ENCODE data around the gene CALML6.
A peak's percentile ranks its signal among the peaks of the same experiment; 100 is the strongest.

CALML6 gene

DNA sequence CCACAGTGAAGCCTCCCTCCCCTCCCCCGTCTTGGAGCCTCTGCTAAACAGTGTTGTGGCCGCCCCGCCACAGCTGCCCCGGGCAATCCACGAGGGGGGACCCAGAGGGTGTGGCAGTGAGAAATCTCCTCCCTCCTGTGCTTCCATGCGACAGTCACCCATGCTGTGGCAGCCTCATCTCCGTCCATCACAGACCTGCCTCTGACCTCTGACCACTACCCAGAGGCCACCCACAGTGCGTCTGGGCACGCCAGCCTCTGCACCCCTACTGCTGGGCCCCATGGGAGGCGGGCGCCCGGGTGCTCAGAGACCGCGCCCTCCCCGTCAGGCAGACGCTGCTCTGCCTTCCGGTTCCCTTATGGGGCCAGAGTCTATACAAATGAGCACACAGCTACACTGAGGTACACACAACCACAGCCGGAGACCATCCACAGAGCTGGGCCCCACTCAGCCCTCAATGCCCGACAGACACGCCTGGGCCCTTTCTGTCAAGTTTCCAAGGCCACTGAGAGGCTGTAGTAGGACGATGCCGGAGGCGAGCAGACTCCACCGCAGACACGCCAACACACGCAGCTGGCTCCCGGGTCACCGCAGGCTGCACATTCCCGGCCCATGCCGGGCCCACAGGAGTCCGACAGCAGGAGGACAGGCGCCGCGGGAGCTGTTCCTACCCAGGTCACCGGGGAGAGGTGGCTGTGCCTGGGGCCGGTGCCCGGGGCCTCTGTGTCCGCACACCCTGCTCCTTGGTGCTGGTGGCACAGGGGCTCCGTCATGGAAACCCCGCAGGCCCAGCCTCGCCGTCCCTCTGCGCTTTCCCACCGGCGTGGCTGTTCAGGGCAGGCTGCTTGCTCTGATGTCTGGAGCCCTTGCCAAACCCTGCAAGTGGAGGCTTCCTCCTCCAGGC is 27.9 kb downstream of the CALML6 start:
- no peak for DNase-seq (ENCODE audit: low read depth)

DNA sequence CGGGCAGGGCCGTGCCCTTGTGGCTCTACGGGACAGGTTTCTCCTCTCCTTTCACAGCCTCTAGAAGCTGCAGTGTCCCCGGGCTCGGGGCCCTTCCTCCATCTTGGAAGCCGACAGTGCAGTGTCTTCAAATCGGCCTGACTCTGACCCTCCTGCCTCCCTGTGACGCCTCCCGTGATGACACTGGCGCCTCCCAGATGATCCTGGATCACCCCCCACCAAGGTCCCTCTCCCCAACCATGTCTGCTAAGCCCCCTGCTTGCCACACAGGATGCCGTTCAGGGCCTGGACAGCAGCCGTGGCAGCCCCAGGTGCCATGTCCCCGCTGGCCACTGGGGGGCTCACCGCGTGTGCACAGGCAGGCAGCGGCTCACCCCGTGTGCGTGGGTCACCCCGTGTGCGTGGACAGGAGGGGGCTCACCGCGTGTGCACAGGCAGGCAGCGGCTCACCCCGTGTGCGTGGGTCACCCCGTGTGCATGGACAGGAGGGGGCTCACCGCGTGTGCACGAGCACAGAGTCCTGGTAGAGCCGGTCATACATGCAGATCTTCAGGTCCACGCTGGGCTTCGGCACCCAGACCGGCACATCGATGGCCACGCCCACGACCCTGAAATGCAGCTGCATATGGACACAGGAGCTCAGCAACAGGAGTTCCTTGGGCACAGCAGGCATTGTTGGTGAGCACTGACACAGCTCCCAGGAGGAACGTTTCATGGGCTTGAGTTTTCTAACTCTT is 28.9 kb downstream of the CALML6 start:
- peak; percentile 55 for DNase-seq (ENCODE audit: low read depth)

DNA sequence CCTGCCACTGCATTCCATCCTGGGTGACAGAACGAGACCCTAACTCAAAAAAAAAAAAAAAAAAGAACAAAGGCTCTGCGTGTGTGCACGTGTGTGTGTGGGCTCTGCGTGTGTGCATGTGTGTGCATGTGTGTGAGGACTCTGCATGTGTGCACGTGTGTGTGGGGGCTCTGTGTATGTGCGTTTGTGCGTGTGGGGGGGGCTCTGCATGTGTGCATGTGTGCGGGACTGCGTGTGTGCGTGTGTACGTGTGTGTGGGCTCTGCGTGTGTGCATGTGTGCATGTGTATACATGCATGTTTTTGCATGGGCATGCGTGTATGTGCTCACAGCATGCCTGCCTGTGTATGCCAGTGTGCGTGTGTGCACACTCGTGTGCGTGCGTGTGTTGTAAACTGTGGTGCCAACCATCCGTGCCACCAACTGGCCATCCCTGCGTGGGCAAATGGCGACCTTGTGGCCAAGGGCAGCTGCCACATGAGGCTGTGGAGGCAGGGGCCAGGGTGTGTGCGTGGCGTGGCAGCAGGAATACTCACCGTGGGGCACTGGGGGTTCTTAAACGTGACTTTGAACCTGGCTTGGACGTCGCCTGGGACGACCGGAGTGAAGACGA is 30.8 kb downstream of the CALML6 start:
- no peak for DNase-seq (ENCODE audit: low read depth)

DNA sequence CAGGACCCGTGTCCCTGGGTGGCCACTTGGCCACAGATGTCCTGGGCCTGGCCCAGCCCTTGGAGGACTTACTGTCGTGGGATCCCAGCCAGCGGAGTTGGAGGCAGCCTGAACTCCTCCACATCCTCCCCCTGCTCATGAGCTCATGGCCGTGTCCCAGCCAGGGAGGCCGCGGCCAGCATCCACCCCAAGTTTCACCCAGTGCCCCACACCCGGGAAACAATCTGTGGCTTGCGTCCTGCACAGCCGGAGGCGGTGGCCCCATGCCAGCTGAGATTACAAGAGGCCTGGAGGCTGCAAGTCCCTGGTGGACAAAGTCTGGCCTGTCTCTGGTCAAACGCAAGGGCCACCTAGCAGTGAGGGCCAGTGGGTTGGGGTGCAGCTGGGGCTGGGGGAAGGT is 31.5 kb downstream of the CALML6 start:
- DNase-seq (ENCODE audit: low read depth) = no peak

DNA sequence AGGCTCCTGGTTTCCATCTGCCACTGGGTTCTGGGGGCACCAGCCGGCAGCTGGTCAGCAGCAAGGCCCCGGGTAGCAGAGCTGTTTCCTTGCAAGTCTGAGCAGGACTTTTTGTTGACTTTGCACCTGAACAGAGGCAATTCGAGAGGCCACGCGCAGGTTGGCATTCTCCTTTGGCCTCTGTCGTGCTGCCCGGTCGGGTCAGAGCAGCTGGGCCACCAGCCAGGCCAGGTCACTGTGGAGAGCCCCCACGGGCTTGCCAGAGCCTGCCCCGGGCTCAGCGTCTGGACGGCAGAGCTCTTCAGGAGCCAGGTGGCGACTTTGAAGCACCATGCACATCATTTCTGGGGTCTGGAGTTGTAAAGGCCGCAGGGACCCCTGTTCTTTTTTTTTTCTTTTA is 32.4 kb downstream of the CALML6 start:
- DNase-seq (ENCODE audit: low read depth) = no peak

DNA sequence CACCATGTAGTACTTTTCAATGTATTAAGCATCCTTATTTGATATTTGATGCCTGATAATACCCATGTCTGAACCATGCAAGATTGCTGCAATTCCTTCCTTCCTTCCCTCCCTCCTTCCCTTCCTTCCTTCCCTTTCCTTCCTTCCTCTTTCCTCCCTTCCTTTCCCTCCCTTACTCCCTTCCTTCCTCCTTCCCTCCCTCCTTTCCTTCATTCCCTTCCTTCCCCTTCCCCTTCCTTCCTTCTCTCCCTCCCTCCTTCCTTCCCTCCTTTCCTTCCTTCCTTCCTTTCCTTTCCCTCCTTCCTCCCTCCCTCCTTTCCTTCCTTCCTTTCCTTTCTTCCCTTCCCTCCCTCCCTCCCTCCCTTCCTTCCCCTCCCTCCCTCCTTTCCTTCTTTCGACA is 33.7 kb downstream of the CALML6 start:
- DNase-seq (ENCODE audit: low read depth) = no peak

DNA sequence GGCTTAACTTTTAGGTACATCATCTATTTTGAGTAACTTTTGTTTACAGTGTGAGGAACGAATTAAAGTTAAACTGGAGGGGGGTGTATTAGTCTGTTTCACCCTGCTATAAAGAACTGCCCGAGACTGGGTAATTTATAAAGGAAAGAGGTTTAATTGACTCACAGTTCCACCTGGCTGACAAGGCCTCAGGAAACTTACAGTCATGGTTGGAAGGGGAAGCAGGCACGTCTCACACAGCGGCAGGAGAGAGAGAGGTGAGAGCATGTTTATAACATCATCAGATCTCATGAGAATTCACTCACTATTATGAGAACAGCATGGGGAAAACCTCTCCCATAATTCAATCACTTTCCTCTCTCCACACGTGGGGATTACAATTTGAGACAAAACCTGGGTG is 35.9 kb downstream of the CALML6 start:
- DNase-seq (ENCODE audit: low read depth) = no peak

DNA sequence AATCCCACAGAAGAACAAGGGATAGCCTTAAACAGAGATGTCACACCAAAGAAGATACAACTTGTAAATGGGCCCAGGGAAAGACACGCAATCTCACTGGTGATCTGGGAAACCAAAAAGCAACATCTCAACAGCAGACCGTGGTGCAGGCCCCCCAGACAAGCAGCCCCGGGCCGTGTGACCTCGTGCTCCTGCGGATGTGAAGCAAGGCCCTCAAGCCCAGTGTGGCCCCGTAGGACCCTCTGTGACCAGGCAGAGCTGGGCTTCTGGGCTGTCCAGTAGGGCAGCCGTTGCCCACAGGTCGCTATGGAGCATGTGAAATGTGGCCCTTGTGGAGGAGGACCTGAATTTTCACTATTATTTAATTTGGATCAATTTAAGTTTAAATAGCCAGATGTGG is 39.0 kb downstream of the CALML6 start:
- no peak for DNase-seq (ENCODE audit: low read depth)

DNA sequence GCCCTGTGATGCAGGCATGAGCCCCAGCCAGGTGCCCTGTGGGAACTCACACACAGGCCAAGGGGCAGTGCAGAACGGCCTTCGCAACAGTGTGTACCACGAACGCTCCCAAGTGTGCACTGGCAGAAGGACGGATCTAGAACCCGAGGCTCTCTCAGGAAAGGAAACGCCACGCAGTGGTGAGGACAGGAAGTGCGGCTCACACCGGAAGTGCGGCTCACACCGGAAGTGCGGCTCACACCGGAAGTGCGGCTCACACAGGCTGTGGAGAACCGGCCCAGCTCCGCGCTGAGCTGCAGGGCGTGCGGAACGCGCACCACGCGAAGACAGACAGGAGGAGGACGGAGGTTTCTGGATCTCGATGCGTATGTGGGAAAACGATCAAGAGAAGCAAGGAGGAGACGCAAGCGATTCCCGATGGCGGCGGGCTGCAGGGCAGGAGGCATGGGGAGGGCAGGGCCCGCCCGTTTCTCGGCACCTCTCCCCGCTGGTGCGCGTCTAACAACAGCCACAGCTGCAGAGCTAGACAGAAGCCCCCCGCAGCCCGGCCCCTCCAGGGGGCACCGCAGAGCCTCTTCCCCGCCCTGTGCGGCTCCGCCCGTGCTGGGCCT is 39.9 kb downstream of the CALML6 start:
- no peak for DNase-seq (ENCODE audit: low read depth)

DNA sequence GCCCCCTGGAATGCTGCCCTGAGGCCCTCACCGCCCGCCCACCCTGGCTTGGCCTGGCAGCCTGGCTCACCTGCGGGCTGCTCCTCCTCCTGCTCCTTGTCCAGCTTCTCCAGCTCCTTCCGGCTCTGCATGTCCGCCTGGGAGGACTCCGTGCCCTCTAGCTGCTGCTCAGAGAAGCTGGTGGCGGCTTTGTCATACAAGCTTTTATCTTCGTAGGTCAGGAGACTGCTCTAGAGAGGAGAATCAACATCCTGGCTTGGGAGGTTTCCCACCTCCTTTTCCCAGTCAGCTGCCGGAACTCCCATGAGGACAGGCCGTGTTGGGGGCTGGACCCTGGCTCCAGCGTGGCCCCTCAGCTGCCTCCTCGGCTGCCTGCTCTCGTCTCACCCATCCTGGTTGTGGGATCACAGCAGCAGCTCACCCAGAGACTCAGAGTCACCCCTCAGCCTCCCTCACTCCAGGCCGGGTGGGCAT is 40.6 kb downstream of the CALML6 start:
- DNase-seq (ENCODE audit: low read depth) = no peak

DNA sequence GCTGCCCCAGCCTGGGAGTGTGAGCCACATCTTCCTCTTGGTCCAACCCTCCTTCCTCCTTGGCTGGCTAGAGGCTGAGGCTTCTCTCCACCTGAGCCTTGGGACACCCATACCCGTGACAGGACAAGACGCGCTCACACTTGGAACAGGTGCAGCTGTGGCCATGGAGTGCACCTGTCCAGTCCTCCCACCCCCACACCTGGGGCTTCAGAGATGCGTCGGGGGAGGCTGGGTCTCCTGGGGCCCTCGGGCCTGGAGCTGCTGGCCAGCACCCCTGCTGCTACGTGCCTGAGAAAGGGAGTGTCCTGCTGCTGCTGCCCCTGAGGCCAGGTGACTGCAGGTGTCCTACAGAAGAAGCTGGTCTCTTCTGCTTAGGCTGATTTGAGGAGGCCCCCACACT is 41.0 kb downstream of the CALML6 start:
- DNase-seq (ENCODE audit: low read depth) = no peak

DNA sequence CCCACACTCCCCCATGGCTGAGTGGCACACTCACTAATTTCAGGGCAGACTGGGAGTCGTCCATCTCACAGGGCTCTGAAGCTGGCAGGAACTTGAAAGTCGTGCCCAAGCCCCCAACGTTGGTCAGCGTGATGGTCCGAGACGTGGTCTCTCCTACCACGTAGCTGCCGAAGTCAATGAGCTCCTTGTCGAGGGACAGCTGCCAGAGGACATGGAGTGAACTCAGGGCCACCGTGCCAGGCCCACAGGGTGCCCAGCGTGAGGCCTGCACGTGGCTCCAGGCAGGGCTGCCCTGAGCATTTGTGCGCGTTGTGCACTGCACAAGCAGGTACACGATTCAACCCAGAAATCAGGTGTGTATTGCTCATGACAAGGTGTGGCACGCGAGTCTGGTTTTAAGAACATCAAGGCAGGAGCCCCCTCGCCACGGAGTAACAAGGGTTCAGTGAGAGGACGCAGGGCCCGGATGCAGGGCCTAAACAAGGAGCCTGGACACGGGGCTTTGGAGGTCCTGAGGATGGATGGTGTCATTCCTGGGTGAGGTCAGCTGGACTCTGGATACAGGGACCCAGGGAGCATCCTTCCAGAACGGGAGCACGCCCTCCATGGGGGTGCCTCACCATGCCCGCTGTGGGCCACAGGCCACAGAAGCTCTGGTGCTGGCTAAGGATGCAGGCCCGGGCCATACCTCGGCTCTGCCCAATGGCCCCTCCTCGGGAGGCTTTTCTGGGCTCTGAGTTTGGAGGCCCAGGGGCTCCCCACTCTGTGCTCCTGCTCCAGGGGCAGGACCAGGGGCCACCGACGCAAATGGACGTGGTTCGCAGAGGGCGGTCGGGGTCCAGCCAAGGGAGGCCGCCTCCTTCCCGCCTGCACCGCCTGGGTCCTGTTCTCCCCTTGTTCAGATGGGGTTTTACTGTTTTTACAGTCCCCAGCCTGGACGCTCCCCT is 41.8 kb downstream of the CALML6 start:
- no peak for DNase-seq (ENCODE audit: low read depth)

DNA sequence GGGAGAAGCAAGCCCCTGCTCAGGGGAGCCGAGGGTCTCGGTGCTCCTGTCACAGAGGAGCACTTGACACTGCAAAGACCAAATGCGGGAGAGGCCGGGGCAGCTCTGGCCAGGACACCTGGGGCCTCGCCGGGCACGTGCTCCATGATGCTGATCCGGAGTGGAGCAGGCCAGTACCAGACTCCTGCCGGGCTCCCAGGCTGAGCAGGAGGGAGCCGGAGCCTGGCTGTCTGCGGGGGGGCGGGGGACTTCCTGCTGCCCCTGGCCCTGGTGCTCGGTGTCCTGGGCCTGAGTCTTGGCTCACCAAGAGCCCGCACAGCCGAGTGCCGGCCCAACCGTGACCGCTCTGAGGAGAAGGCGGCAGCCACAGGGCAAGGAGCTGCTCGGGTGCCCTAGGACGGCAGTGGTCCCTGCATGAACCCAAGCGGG is 42.5 kb downstream of the CALML6 start:
- no peak for DNase-seq (ENCODE audit: low read depth)

DNA sequence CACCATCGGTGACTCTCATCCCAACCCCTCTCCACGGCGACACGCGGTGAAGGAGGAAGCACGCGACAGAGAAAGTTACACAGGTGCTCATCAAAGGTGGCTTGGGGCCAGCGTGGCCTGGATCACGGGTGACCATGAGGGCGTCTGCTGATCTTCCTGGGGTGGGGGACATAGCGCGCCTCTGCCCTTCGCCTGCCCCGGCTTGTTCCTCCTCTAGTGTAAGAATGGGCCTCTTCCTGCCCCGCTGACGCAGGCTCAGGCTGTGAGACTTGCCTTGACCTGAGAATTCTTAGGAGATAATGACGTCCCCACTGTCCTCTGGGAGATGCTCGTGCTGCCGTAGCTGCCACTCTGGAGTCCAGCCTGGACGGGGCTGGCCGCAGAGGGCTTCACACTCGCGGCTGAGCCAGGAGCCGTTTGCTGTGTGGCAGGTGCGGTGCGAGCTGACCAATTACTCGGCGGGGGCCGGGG is 43.0 kb downstream of the CALML6 start:
- no peak for DNase-seq (ENCODE audit: low read depth)

DNA sequence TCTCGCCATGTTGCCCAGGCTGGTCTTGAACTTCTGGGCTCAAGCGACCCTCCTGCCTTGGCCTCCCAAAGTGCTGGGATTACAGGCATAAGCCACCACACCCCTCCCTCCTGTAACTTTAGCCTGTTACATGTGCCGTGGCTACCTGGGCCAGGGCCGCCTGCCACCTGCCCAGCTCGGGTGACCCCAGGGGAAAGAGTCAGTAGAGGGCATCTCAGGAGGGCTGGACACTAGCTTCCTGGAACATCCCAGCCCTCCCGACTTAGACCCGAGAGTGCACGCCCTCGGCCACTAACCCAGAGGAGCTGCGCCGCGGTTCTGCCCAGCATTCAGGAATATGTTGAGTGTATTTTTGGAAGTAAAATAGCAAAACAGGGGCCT is 44.4 kb downstream of the CALML6 start:
- no peak for DNase-seq (ENCODE audit: low read depth)

DNA sequence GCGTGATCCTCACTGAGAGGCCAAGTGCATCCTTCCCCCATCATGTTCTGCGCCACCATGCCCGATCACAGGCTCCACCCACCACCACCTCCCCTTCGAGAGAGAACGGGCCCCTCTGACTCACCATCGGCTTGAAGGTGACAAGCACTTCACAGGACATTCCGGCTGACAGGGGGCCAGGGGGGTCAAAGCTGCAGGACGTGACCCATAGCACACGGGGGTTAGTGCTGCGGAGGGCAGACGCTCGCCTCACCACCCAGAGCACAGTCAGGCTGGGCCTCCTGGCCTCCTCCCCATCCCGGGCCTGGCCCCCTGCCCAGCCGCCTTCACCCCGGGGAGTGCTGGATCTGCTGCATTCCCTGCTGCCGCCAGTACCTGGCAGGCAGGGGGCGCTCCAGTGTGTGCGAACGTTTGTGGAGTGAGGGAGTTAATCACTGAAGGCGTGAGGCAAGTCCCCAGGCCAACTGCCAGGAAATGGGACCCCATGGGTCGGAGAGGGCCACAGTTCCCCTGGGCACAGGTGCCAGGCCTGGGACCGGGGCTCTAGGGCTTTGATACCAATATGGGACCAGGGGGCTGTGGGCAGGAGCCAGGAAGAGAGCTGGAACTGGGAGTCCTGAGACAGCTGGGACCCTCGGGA is 44.9 kb downstream of the CALML6 start:
- peak; percentile 55 for DNase-seq (ENCODE audit: low read depth)

DNA sequence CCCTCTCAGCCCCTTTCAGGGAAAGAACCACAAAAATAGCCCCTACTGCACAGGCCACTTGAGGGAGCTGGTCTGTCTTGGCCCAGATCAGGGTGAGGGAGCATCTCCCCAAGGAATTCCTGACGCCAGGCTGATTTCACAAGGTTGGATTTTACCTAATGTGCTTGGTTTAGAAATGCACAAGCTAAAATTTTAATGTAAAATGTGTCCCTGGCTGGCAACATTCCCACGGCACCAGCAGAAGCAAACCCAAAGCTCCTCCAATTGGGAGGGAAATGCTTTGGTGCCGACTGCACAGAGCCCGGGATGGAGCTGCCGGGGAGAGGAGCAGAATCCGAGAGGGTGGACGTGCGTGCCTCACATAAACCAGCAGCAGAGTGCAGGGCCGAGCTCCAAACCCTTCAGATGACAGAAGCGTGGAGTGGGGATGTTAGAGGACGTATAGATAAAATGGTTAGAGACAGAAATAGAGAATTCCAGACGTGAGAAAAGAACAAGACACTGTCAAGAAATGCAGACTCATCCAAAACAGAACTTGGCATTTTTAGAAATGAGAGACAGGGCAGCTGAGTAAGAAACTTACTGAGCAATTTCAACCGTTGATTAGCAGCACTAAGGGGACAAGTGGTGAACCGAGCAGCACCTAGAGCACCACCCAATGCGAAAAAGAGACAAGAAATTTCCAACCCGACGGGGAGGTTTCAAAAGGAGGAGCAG is 45.6 kb downstream of the CALML6 start:
- no peak for DNase-seq (ENCODE audit: low read depth)

DNA sequence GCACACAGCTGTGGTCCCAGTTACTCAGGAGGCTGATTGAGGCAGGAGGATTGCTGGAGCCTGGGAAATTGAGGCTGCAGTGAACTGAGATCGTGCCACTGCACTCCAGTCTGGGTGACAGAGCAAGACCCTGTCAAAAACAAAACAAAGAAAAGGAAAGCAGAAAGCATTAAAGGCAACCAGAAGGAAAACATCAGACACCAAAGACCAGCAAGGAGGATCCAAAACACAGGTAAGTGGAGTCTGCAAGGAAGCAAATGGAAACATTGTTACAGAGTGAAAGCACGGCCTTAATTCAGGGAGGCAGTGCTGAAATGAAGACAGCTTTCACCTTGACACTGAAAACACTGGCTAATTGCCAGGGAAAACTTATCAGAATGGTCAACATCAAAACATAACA is 47.7 kb downstream of the CALML6 start:
- DNase-seq (ENCODE audit: low read depth) = no peak

DNA sequence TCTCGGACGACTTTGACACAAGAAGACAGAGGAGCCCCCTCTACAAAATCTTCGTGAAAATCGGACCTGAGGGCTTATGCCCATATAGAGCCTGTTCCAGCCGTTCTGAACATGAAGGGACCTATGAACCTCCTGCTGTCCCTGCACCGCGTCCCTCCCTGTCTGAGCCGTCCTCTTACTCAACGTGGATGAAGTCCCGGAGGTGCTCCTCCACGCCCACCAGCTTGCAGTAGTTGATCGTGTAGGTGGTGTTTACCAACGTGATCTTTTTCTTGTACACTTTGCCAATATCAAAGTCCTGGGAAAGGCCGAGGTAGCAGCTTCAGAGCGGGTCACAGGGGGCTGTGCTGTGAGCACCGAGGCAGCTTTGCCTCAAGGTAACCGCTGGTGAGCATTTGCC is 48.5 kb downstream of the CALML6 start:
- DNase-seq (ENCODE audit: low read depth) = no peak

DNA sequence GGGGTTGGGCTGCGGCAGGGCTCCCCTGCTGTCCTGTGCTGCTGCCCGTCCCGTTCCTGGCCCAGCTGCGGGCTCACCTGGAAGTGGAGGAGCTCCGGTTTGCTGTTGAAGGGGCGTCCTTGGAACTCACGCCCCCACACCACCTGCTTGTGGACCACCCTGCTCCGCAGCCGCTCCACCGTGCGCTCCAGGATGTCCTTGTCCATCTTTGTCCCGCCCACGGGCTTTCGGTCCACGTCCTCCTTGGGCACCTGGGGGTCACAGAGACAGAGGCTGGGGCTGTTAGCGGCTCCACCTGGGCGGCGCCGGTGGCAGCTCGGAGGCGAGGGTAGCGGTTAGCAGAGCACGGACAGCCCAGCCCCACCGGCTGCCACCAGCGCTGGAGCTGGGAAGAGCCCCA is 49.8 kb downstream of the CALML6 start:
- DNase-seq (ENCODE audit: low read depth) = no peak

All from activated T-cell treated with anti-CD3 and anti-CD28 coated beads for 1 hour (primary cell).